ENCODE results near the gene EARS2.

DNA sequence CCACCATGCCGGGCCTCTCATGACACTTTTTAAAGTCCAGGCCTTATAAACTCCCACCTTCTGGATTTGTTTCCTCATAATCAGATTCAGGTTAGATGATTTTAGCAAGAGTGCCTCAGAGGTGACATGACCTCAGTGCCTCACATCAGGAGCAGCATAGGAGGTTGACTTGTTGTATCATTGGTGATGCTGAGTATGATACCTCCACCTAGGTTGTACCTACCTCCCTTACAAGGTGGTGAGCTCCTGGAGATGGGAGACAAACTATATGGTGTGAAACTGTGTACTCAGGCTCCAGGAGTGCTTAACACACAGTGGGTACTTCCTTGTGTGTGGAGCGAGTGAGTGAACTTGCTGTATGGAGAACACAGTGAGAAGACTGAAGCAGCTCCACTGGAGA, 20.3 kb upstream of the EARS2 start:
- TF ChIP-seq, protein P1, sequence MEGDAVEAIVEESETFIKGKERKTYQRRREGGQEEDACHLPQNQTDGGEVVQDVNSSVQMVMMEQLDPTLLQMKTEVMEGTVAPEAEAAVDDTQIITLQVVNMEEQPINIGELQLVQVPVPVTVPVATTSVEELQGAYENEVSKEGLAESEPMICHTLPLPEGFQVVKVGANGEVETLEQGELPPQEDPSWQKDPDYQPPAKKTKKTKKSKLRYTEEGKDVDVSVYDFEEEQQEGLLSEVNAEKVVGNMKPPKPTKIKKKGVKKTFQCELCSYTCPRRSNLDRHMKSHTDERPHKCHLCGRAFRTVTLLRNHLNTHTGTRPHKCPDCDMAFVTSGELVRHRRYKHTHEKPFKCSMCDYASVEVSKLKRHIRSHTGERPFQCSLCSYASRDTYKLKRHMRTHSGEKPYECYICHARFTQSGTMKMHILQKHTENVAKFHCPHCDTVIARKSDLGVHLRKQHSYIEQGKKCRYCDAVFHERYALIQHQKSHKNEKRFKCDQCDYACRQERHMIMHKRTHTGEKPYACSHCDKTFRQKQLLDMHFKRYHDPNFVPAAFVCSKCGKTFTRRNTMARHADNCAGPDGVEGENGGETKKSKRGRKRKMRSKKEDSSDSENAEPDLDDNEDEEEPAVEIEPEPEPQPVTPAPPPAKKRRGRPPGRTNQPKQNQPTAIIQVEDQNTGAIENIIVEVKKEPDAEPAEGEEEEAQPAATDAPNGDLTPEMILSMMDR (IDR thresholded peaks at IDR 0.05): no peak
- no peak for TF ChIP-seq POLR2A (IDR thresholded peaks at IDR 0.05)
